Ovary (tissue), 9 donors: ENCODE data around the gene IL12RB1. TPM values are rescaled to one million over a fixed set of nuclear protein-coding genes. Genes with fewer than 3 reads are reported as not detected.

Source experiments
- DNase-seq, 5 donors: peaks; one replicate each; pipeline ENCODE4 v3.0.0-alpha.2; 2019 to 2020
- H3K27ac ChIP-seq, 2 donors: fragments of 200-600 bp; one replicate each; pipeline versions ENCODE4 v1.5.1 to v1.8.0; 2019 to 2022
- H3K27me3 ChIP-seq: fragments of 200-600 bp; one replicate; pipeline ENCODE4 v1.8.0; 2022
- H3K36me3 ChIP-seq: fragments of 200-600 bp; sonication (generic); one replicate; pipeline ENCODE4 v1.5.1; 2019
- H3K4me1 ChIP-seq: one replicate; pipeline ENCODE4 v1.8.1; 2013; ENCODE audit warnings: mild to moderate bottlenecking, moderate library complexity; ENCODE audit not compliant: insufficient read depth
- H3K4me3 ChIP-seq: fragments of 200-600 bp; sonication (generic); one replicate; pipeline ENCODE4 v1.5.1; 2017
- H3K9me3 ChIP-seq, 2 donors: fragments of 200-600 bp in 1 of 2; sonication (generic) in 1 of 2; one replicate each; pipeline versions ENCODE4 v1.5.1 to v1.8.1; 2013 to 2019; ENCODE audit warnings: mild to moderate bottlenecking in 1 of 2, moderate library complexity in 1 of 2
- EP300 ChIP-seq: sonication (generic); formaldehyde crosslinking; IDR thresholded peaks from one replicate; pipeline ENCODE4 v1.6.1; 2017; ENCODE audit warnings: antibody characterized with exemption
- POLR2A ChIP-seq: fragments of 450-650 bp; IDR thresholded peaks from one replicate; pipeline ENCODE4 v1.6.1; 2017; ENCODE audit warnings: antibody characterized with exemption, mild to moderate bottlenecking, moderate library complexity
- WGBS, 3 donors: extraction: QIAGEN DNeasy Blood & Tissue Kit in 1 of 3; methylation state at CpG; one replicate each; pipeline versions ENCODE4 v1.1.5 to v1.1.7; 2013 to 2017; 5-methylcytosine and 5-hydroxymethylcytosine counted together
- intact Hi-C, 4 donors: fragments of 100-400 bp; cut with DNase I; formaldehyde crosslinking; loops; one replicate each; pipeline versions ENCODE4 v1.11.0 to v1.15.1; 2022 to 2023
- polyA plus RNA-seq, 2 donors: library from polyadenylated mRNA; stranded (reverse); fragments of 200-250 nt in 1 of 2; fragments of 350-450 nt in 1 of 2; fragmentation: Illumina TruSeq in 1 of 2; extraction: RNeasy Lipid Tissue Mini Kit (QIAGEN cat#74804) in 1 of 2; gene quantifications; one replicate each; pipeline ENCODE4 v1.2.3, GENCODE V29; 2013 to 2014
- total RNA-seq, 7 donors: library from RNA; depleted of rRNA in 2 of 7; stranded (reverse); fragments of >200 nt in 2 of 7; fragmentation: NEBNext Ultra II Directional in 3 of 7; extraction: Animal tissue kit (Norgen Biotek cat#: 25700) in 3 of 7; gene quantifications; one replicate each; pipeline versions ENCODE4 v1.1.0 to v1.2.4, GENCODE V29; 2016 to 2023
- TF ChIP-seq, protein P1 (sequence below), 3 donors: fragments of 450-650 bp in 2 of 3; fragments of 200-600 bp in 1 of 3; IDR thresholded peaks; one replicate each; pipeline versions ENCODE4 v1.5.1 to v1.8.0; 2016 to 2022; ENCODE audit warnings: antibody characterized with exemption in 3 of 3, mild to moderate bottlenecking in 1 of 3
- donor health status: DM: no; HTN: no; CAD: no; lungs with moderate emphysema.
- donor health status: DM: no; HTN: no; CAD: no.
- donor health status: Bipolar disorder and iron deficiency.
- donor health status: DM: yes; HTN: yes; CAD: no.
- donor health status: DM: no; HTN: no; CAD: no.
- donor health status: DM: yes; HTN: yes; CAD: no.

IL12RB1 gene
- total and polyA plus RNA-seq, 9 donors: 0.22 to 0.89 (median 0.57) TPM

DNA sequence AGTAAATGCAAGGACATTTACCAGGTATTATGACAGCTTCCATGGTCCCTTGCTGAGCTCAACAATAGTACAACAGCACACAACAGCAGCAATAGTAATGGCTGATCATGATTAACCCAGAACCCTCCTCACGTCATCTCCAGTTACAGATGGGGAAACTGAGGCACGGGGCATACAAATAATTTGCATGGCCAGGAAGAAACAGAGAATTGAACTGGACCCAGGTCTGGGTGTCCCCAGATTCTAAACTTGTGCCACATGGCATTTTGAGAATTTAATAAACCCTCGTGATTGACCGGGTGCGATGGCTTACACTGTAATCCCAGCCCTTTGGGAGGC is 18.0 kb upstream of the IL12RB1 start:
- H3K4me1 ChIP-seq: peaks cover 6% of the 10 kb centered on the region
- H3K27ac ChIP-seq: peak overlapping the region in 1 of 2 donors; percentile 34
- WGBS, 3 donors: 64 to 77% (median 72%) methylated on average over 5 of the region's 5 CpGs
- no peaks in the 10 kb centered on the region for H3K27me3 ChIP-seq
- no peaks in the 10 kb centered on the region for H3K36me3 ChIP-seq
- H3K4me3 ChIP-seq: peak overlapping the region; percentile 22
- DNase-seq: no peak
- intact Hi-C loops: no loop called here
- no peaks in the 10 kb centered on the region for H3K9me3 ChIP-seq
- TF ChIP-seq EP300: no peak
- TF ChIP-seq POLR2A: no peak
- TF ChIP-seq, protein P1, sequence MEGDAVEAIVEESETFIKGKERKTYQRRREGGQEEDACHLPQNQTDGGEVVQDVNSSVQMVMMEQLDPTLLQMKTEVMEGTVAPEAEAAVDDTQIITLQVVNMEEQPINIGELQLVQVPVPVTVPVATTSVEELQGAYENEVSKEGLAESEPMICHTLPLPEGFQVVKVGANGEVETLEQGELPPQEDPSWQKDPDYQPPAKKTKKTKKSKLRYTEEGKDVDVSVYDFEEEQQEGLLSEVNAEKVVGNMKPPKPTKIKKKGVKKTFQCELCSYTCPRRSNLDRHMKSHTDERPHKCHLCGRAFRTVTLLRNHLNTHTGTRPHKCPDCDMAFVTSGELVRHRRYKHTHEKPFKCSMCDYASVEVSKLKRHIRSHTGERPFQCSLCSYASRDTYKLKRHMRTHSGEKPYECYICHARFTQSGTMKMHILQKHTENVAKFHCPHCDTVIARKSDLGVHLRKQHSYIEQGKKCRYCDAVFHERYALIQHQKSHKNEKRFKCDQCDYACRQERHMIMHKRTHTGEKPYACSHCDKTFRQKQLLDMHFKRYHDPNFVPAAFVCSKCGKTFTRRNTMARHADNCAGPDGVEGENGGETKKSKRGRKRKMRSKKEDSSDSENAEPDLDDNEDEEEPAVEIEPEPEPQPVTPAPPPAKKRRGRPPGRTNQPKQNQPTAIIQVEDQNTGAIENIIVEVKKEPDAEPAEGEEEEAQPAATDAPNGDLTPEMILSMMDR (IDR thresholded peaks at IDR 0.05): no peak

DNA sequence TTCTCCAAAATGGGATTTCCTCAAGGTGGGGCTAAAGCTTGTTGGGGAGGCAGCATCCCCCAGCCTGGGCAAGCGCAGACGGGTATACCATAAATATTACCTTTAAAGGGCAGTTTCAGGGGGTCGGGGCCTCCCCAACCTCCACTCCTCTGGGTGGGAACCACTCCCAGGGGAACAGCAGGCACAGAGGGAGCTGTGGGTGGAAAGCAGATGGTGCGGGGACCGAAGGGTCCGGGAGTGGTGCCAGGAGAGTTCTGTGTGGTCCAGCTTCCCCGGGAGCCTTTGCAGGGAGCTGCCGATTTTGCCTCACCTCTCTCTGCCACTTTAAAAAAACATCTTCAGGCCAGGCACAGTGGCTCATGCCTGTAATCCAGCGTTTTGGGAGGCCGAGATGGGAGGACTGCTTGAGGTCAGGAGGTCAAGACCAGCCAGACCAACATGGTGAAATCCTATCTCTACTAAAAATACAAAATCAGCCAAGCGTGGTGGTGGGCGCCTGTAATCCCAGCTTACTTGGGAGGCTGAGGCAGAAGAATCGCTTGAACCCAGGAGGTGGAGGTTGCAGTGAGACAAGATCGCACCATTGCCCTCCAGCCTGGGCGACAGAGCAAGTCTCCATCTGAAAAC is 16.3 kb upstream of the IL12RB1 start:
- TF ChIP-seq POLR2A (no peak), EP300 (no peak)
- TF ChIP-seq, protein P1 (IDR thresholded peaks at IDR 0.05): no peak
- H3K36me3 ChIP-seq: no peaks in the 10 kb centered on the region
- DNase-seq: no peak
- H3K27me3 ChIP-seq: no peaks in the 10 kb centered on the region
- WGBS, 3 donors: 45 to 56% (median 53%) methylated on average over 15 of the region's 15 CpGs
- H3K4me3 ChIP-seq: no peak overlapping the region
- H3K9me3 ChIP-seq: no peaks in the 10 kb centered on the region
- peaks cover 10% of the 10 kb centered on the region for H3K4me1 ChIP-seq
- H3K27ac ChIP-seq: no peak overlapping the region
- intact Hi-C loops: no loop called here

DNA sequence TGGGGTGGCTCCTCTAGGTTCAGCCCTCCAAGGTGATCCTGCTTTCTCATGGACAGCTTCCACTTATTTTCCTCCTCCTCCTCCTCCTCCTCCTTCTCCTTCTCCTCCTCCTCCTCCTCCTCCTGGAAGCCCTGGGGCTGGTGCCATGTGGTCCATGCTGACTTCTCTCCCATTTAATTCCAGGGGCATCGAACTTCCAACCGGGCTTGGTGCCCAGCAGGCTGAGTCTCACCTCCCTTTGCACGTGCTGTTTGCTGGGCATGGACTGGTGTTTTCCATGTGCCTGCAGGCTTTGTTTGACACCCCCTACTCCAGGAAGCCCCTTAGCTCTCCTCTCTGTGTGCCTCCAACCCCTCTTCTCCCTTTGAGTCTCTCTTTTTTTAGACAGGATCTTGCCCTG is 14.5 kb upstream of the IL12RB1 start:
- Histone ChIP-seq H3K4me3 (no peak overlapping the region), H3K36me3 (no peaks in the 10 kb centered on the region), H3K9me3 (no peaks in the 10 kb centered on the region), H3K27ac (no peak overlapping the region), H3K4me1 (peaks cover 10% of the 10 kb centered on the region), H3K27me3 (no peaks in the 10 kb centered on the region)
- TF ChIP-seq, protein P1 (IDR thresholded peaks at IDR 0.05): no peak
- TF ChIP-seq EP300 (no peak), POLR2A (no peak)
- no peak for DNase-seq
- intact Hi-C loops: no loop called here
- WGBS, 3 donors: 54 to 73% (median 72%) methylated on average over 3 of the region's 3 CpGs

DNA sequence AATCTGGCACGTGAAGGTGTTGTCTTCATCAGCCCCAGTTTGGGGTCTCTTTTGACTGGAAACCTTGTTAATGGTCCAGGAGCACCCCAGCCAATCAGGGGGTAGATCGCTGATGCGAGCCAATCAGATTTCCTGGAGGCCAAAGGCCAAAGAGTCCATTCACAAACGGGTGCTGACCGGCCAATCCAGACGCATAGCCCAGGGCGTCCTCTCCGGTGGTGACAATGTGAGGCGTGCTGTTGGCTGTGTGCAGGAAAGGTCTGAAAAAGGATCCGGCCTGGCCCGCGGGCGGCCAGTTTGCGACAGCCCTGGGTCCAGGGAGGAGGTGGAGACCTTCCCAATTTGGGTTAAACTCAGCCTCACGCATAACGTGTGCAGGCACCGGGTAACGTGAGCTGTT is 14.0 kb upstream of the IL12RB1 start:
- WGBS, 3 donors: 60 to 72% (median 67%) methylated on average over 18 of the region's 18 CpGs
- H3K36me3 ChIP-seq: no peaks in the 10 kb centered on the region
- no peaks in the 10 kb centered on the region for H3K9me3 ChIP-seq
- intact Hi-C loops: no loop called here
- H3K4me3 ChIP-seq: no peak overlapping the region
- DNase-seq: no peak
- TF ChIP-seq POLR2A (no peak), EP300 (no peak)
- TF ChIP-seq, protein P1 (IDR thresholded peaks at IDR 0.05): no peak
- no peaks in the 10 kb centered on the region for H3K27me3 ChIP-seq
- peaks cover 10% of the 10 kb centered on the region for H3K4me1 ChIP-seq
- H3K27ac ChIP-seq: no peak overlapping the region
